Ureter (tissue), 1 donor: ENCODE data around the gene ACER3. TPM values are rescaled to one million over a fixed set of nuclear protein-coding genes. Genes with fewer than 3 reads are reported as not detected.
"Not testable (repeated sequence)": the region's sequence is repeated elsewhere in the genome, so short reads cannot be mapped to it uniquely, and the experiment has no call there.

Source experiments
- DNase-seq: peaks from one replicate; pipeline ENCODE4 v3.0.0-alpha.2; 2020; ENCODE audit warnings: low spot score
- total RNA-seq: library from RNA; stranded (reverse); gene quantifications from one replicate; pipeline ENCODE4 v1.2.4, GENCODE V29; 2023
- donor health status: DM: yes; HTN: yes; CAD: no.

The ACER3 gene
- total RNA-seq, result 33.4 TPM

- peak; percentile 90 for DNase-seq
Measured at GRCh38 chr11:76860539-76861475, at the start of gene ACER3. ACER3 (plus strand) TSS chr11:76860918; CDS start chr11:76860977, 59 bp downstream.

- DNase-seq, result no peak
Measured at GRCh38 chr11:76811259-76811658, 49.5 kb upstream of the ACER3 start.

- no peak for DNase-seq
Measured at GRCh38 chr11:76814414-76814813, 46.3 kb upstream of the ACER3 start.

GRCh38 chr11:76815678-76816077 is 45.0 kb upstream of the ACER3 start:
- not testable (repeated sequence) for DNase-seq

- DNase-seq, result no peak
Measured at GRCh38 chr11:76820184-76820566, 40.5 kb upstream of the ACER3 start.

GRCh38 chr11:76821396-76821795 is 39.3 kb upstream of the ACER3 start:
- DNase-seq, result not testable (repeated sequence)

GRCh38 chr11:76822406-76822805 is 38.3 kb upstream of the ACER3 start:
- no peak for DNase-seq

- peak; percentile 38 for DNase-seq
Measured at GRCh38 chr11:76823481-76824028, 37.2 kb upstream of the ACER3 start.

- DNase-seq, result no peak
Measured at GRCh38 chr11:76824083-76824939, 36.4 kb upstream of the ACER3 start.

- DNase-seq, result no peak
Measured at GRCh38 chr11:76824980-76825725, 35.6 kb upstream of the ACER3 start.

- DNase-seq, result no peak
Measured at GRCh38 chr11:76825726-76826396, 34.9 kb upstream of the ACER3 start.

GRCh38 chr11:76826508-76826907 is 34.2 kb upstream of the ACER3 start:
- DNase-seq, result not testable (repeated sequence)

- DNase-seq, result not testable (repeated sequence)
Measured at GRCh38 chr11:76827005-76827404, 33.7 kb upstream of the ACER3 start.

- DNase-seq, result no peak
Measured at GRCh38 chr11:76830639-76831327, 29.9 kb upstream of the ACER3 start.

GRCh38 chr11:76831686-76832310 is 28.9 kb upstream of the ACER3 start:
- DNase-seq, result no peak

GRCh38 chr11:76832361-76832760 is 28.4 kb upstream of the ACER3 start:
- DNase-seq, result no peak

GRCh38 chr11:76834151-76834550 is 26.6 kb upstream of the ACER3 start:
- no peak for DNase-seq

- no peak for DNase-seq
Measured at GRCh38 chr11:76835036-76835435, 25.7 kb upstream of the ACER3 start.

GRCh38 chr11:76835928-76836612 is 24.6 kb upstream of the ACER3 start:
- DNase-seq, result peak; percentile 74
